RWPE1 (cell line): Measurements from ENCODE around the gene GRIK4.

Experiments used
- CTCF ChIA-PET: fragments of 350-600 bp; sonication (Branson Sonifier 250); formaldehyde crosslinking; extraction: SDS; loops from one replicate; lab custom pipeline; 2021; lab: Yijun Ruan, JAX
- POLR2A ChIA-PET: fragments of 400-600 bp; formaldehyde crosslinking; extraction: SDS; loops from one replicate; lab custom pipeline; 2020; ENCODE audit warnings: antibody characterized with exemption; ENCODE audit not compliant: low non-redundant PET; lab: Yijun Ruan, JAX
- DNase-seq: peaks from one replicate; pipeline ENCODE4 v3.0.0; 2012; ENCODE audit warnings: low spot score
- H3K27ac ChIP-seq: fragments of 450-650 bp; 2 replicates; pipeline ENCODE4 v1.5.1; 2017
- TF ChIP-seq, protein P1 (sequence below): fragments of 450-650 bp; conservative IDR thresholded peaks from 2 replicates; pipeline ENCODE4 v1.5.1; 2017; ENCODE audit warnings: low read depth, mild to moderate bottlenecking

GRIK4 gene

DNA sequence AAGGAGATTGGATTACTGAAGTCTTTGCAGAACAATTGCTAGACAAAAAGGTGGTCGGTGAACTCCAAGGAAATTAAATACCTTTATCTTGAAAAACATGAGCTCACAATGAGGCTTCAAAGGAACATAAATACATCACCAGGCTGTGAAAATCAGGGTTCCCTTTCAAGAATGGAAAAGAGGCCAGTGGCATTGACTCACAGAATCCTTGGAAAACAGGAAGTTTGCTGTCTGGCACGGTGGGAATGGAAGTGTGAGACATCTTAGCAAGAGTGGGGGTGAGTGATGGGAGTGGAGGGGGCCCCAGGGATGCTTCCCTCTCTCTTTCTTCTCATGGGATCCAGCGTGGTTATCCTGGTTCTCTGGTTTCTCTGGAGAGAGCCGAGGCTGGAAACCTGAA lies 463.4 kb downstream of the GRIK4 start:
- ChIA-PET CTCF (no interaction called here), POLR2A (no interaction called here)
- TF ChIP-seq, protein P1, sequence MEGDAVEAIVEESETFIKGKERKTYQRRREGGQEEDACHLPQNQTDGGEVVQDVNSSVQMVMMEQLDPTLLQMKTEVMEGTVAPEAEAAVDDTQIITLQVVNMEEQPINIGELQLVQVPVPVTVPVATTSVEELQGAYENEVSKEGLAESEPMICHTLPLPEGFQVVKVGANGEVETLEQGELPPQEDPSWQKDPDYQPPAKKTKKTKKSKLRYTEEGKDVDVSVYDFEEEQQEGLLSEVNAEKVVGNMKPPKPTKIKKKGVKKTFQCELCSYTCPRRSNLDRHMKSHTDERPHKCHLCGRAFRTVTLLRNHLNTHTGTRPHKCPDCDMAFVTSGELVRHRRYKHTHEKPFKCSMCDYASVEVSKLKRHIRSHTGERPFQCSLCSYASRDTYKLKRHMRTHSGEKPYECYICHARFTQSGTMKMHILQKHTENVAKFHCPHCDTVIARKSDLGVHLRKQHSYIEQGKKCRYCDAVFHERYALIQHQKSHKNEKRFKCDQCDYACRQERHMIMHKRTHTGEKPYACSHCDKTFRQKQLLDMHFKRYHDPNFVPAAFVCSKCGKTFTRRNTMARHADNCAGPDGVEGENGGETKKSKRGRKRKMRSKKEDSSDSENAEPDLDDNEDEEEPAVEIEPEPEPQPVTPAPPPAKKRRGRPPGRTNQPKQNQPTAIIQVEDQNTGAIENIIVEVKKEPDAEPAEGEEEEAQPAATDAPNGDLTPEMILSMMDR: no peak
- no peak overlapping the region for H3K27ac ChIP-seq
- DNase-seq: no peak

DNA sequence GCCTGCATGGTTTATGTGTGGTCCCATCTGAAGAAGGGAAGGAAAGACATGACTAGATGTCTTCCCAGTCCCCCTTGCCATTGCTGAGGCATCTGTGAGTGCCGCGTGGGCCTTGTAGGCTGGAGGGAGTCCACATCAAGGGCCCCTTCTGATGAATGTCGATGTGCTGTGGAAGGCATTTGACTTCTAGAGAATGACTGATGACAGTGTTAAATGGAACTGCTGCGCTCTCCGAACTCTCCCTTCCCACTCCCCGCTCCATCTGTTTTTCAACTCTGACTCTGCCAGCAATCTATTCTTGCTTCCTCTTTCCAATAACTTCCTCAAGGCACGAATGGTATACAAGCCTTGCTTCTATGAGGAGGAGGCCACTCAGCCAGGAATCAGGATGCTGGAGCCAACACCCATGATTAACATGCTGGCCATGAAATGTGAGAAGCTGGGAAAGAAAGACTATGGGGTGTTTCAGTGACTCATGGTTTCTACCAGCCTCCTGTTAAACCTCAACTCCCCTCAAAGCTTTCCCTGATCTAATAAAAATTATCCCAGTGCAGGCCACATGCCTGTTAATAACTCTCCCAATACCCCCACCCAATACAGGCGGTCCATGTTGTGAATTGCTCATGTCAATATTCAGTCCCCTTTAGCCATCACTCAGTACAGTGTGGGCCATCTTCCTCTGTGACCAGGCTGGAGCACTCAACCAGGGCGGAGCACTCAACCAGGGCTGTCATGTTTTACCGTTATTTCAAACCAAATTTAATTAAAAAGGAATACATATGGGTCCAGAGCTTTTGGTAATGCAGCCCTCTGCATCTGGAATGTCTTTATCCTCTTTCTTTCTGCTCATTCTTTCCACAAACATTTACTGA lies 466.0 kb downstream of the GRIK4 start:
- ChIA-PET CTCF (interaction anchor here (0.6 to 1.2 kb wide), 3 partner anchors 46 to 290 kb away, joined by 3 to 6 read pairs (median 3); partner anchors contain the start of gene TBCEL), POLR2A (no interaction called here)

DNA sequence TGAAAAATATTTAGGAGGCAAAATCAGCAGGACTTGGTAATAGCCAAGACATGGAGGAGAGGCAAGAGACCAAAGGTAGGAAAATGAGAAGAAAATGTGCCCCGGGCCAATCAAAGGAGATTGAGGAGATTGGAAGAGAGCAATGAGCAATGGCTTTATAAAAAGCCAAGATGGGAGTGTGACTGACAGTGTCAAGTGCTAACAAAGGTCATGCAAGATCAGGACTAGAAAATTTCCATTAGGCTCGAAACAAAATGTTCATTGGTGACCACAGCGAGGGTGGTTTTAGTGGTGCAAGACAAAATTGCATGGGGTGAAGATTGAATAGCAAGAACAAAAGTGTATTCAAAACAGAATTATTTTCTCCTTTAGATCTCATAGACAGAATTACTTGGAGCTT lies 467.2 kb downstream of the GRIK4 start:
- POLR2A ChIA-PET: no interaction called here
- TF ChIP-seq, protein P1: no peak
- no peak for DNase-seq
- CTCF ChIA-PET: no interaction called here
- no peak overlapping the region for H3K27ac ChIP-seq

More for the DNA sequence above, 466.0 kb downstream of the GRIK4 start:
- DNase-seq: peak; percentile 8
- TF ChIP-seq, protein P1: no peak
- H3K27ac ChIP-seq: no peak overlapping the region

DNA sequence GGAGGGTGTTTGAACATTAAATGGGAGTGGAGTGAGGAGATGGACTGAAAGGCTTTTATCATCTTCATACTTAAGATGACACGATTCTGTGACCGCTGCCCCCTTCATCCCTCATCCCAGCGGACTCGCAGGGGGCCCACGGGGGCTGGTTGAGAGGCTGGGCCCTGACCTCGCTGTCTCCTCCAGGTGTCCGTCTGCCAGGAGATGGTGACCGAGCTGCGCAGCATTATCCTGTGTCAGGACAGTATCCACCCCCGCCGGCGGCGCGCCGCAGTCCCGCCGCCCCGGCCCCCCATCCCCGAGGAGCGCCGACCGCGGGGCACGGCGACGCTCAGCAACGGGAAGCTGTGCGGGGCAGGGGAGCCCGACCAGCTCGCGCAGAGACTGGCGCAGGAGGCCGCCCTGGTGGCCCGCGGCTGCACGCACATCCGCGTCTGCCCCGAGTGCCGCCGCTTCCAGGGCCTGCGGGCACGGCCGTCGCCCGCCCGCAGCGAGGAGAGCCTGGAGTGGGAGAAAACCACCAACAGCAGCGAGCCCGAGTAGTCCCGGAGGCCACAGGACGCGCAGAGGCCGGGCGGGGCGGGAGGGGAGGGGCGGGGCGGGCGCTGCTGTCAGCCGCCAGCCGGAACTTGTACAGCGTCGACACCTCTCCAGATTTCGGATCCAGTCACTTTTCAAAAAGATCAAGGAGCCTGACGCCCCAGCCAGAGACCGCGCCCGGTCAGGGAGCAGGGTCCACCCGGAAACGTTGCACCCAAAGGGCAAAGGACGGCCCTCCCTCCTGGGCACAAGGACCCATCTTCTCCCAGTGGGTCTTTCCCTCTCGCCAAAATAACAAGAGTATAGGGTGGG lies 474.4 kb downstream of the GRIK4 start:
- POLR2A ChIA-PET: interaction anchor here (0.6 kb wide), 1 partner anchor 12 kb away, joined by 3 read pairs; no protein-coding TSS in a partner anchor
- peak; percentile 46 for DNase-seq

DNA sequence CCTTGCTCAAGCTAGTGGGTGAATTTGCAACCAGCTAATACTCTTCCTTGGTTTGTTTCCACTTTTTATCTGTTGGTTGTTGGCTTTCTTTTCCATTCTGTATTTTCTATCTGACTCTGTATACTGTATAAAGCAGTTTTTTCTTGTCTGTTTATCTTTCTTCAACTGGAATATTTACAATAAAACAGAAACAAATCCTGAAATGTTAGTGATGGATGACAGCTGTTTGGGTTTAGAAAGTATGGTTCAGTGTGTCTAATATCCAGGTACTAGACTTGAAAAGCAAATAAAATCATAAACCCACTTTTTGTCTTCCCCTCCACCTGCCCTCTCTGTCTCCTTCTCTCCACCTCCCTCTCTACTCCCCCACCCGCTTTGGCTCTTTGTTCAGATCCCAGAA lies 477.1 kb downstream of the GRIK4 start:
- DNase-seq: no peak
- ChIA-PET CTCF (no interaction called here), POLR2A (no interaction called here)
- no peak overlapping the region for H3K27ac ChIP-seq
- TF ChIP-seq, protein P1: no peak

More for the DNA sequence above, 474.4 kb downstream of the GRIK4 start:
- CTCF ChIA-PET: interaction anchor here (0.6 to 0.7 kb wide), 5 partner anchors 34 to 1317 kb away, joined by 3 to 5 read pairs (median 3); no protein-coding TSS in a partner anchor
- TF ChIP-seq, protein P1: peak; percentile 36
- no peak overlapping the region for H3K27ac ChIP-seq
